ENCODE measurements around the gene PLXNB3.

The PLXNB3 gene

DNA sequence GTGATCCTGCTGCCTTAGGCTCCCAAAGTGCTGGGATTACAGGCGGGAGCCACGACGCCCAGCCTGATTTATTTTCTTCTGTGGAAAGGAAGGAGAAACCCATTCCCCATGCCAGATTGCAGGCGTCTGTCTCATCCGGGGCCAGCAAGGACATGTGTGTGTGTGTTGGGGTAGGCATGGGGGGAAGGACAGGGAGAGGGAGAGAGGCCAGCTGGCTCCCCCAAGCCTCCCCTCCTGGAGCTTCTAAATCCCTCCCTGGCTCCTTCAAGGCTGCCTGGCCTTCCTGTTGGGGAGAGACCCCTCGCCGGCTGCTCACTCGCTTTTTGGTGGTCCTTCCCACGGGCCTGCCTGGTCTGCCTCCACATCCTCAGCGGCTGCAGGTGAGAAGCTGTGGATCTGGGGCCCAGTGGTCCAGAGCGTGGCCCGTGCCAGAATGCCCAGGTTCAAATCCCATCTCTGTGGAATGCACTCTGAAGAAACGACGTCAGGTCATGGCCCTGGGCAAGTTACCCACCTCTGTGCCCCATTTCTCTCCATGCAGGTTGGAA lies 1.3 kb upstream of the PLXNB3 start:
- no peak for DNase-seq

- DNase-seq = no peak
These were observed 634 bp upstream of the PLXNB3 start for GRCh38 chrX:153763298-153763932.

DNA sequence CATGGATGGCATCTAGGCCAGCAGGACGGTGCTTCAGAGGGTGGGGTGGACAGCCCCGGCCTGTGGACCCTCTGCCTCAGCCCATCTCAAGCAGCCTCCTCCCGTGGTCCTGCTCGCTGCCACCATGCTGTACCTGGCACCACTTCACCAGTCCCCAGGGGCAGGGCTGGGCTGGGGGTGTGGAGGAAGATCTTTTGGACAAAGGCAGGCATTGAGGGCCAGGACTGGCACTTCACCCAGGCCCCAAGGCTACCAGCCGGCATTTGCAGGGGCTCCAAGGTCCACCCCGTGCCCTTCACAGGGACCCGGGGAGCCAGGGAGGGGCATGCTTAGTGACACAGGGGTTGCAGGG lies 713 bp downstream of the PLXNB3 start:
- no peak for DNase-seq

DNA sequence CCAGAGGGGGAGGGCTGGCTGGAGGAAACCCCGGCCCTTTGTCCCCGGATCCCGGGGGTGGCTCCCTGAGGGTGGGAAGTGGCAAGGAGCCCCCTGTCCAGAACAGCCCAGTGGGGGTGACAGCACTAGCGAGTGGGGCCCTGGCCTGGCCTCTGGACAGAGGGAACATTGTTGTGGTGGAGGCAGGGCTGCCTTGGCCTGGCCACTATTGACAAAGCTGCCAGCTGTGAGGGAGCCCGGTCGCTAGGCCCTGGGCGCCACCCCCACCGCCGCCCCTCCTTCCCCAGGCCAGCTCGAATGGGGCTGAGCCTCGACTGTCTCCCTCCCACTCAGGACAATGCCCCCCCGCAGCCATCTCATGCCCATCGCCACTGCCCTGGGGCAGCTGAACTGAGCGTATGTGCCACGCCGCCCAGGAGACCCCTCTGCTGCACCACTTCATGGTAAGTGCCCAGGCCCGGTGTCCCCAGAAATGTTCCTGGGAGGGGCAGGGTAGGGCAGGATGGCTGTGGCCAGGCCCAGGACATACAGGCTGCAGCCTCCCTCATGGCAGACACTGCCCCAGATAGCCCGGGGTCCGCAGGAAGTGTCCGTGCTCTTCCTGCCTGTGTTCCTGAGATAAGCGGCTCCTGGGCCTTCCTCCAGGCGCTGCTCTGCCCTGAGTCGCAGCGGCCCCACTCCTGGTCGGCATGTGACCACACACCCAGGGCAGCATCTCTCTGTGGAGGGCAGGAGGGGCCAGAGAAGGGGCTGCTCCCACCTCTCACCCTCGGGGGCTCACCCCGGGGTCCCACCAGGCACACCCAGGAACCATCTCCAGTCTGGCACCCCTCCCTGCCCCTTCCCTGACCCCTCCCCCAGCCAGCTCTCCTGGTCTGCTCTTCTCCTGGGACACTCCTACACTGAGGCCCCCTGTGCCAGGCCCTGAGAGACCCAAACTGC lies 1.4 kb downstream of the PLXNB3 start:
- no peak for DNase-seq

DNA sequence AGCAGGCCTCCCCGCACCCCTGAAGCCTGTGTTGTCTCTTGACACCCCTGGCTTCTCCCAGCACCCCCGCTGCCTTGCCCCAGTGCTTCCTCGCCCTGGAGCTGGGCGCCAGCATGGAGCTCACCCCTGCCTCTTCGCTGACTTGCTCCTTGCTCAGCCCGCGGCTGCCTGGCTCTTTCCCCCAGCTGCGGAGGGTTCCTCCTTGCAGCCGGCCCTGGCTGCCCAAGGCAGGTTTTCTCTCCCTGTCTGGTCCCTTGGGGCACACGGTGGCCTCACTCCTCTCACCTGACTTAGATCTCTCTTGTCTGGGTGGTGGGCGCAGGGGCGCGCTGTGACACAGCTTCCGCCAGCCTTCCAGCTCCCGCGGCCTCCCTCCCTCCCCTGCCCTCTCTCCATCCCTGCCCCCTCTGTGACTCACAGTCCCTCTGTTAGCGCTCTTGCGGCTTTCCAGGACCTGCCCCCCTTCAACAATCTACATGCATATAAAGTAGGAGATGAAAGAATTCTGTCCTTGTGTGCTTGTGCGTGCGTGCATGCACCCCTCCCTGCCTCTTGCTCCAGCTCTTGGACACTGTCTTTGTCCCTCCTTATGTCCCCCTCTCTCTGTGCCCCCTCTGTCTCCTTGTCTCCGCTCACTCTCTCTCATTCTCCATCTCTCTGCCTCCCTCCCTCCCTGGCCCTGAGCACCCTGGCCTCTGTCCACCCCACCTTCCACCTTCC lies 2.2 kb downstream of the PLXNB3 start:
- DNase-seq = peak; percentile 32 to 36

DNA sequence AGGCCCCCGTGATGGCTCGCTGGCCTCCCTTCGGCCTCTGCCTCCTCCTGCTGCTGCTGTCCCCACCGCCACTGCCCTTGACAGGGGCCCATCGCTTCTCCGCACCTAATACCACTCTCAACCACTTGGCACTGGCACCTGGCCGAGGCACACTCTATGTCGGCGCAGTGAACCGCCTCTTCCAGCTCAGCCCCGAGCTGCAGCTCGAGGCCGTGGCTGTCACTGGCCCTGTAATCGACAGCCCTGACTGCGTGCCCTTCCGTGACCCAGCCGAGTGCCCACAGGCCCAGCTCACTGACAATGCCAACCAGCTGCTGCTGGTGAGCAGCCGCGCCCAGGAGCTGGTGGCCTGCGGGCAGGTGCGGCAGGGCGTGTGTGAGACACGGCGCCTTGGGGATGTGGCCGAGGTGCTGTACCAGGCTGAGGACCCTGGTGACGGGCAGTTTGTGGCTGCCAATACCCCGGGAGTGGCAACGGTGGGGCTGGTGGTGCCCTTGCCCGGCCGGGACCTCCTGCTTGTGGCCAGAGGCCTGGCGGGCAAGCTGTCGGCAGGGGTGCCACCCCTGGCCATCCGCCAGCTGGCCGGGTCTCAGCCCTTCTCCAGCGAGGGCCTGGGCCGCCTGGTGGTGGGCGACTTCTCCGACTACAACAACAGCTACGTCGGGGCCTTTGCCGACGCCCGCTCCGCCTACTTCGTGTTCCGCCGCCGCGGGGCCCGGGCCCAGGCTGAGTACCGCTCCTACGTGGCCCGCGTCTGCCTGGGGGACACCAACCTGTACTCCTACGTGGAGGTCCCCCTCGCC lies 3.0 kb downstream of the PLXNB3 start:
- DNase-seq = no peak

GRCh38 chrX:153767674-153768055 lies 3.6 kb downstream of the PLXNB3 start:
- DNase-seq = no peak

GRCh38 chrX:153768311-153769157 lies 4.5 kb downstream of the PLXNB3 start:
- no peak for DNase-seq

- no peak for DNase-seq
These were observed 5.3 kb downstream of the PLXNB3 start for GRCh38 chrX:153769158-153769864.

- no peak for DNase-seq
These were observed 6.0 kb downstream of the PLXNB3 start for GRCh38 chrX:153769865-153770600.

DNA sequence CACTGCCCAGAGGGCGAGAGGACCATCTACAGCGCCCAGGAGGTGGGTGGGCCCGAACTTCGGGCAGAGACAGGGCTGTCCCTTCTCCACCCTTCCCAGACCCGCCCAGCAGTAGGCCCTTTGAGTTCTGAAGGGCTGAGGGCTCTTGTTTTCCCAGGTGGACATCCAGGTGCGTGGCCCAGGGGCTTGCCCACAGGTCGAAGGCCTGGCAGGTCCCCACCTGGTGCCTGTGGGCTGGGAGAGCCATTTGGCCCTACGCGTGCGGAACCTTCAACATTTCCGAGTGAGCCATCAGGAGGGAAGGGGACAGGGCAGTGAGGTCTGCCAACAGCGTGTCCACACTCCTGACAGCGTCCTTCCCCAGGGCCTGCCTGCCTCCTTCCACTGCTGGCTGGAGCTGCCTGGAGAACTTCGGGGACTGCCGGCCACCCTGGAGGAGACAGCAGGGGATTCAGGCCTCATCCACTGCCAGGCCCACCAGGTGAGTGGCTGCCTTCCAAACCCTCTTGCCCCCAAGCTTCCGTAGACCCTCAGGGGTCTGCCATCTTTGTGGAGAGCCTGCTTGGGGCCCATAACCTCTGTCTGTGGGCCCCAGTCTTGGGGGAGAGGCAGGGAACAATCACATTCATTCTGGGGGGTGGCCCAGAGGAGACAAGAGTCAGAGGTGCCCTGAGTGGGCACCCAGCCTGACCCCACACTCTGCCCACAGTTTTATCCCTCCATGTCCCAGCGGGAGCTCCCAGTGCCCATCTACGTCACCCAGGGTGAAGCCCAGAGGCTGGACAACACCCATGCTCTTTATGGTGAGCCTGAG lies 6.8 kb downstream of the PLXNB3 start:
- DNase-seq = no peak

- no peak for DNase-seq
These were observed 7.6 kb downstream of the PLXNB3 start for GRCh38 chrX:153771415-153772315.

DNA sequence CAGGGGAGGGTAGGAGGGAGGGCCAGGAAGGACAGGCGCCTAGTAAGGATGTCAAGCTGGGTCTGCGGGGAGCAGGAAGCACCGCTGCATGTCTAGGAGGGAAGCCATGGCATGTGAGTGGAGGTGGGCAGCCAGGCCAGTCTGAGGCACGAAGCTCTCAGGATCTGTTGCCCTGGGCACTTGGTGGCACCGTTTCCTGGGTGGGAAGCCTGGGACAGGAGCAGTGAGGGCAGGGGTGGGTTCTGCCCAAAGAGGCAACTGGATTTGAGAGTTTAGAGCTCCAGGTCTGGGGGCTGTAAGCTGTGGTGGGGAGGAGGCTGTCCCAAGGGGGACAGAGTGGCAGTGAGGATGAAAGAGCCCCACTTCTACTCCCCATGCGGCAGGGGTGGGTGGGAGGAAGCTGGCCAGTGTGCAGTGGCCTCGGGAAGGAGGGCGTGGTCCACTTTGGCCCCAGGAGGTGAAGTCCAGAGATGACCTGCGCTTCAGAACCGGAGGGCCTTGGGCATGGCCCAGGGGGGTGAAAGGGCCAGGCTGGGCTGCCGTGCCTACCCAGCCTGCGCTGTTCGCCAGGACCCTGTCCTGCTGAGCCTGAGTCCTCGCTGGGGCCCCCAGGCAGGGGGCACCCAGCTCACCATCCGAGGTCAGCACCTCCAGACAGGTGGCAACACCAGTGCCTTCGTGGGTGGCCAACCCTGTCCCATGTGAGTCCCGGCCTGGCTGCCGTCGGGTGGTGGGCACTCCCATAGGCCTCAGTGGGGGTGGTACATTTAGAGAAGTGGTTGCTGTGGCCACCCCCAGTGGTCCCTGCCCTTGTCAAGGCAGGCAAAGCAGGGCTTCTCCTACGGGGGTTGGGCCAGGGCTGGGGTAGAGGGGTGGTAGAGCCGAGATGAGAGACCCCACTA lies 8.5 kb downstream of the PLXNB3 start:
- no peak for DNase-seq

DNA sequence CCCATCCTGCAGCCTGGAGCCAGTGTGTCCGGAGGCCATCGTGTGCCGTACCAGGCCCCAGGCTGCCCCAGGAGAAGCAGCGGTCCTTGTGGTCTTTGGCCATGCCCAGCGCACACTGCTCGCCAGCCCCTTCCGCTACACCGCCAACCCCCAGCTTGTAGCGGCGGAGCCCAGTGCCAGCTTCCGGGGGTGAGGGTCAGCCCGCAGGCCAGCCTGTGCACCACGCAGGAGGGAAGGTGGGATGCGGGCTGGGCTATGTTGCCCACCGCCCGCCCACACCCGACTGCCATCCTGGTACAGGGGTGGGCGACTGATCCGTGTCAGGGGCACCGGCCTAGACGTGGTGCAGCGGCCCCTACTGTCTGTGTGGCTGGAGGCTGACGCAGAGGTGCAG lies 9.2 kb downstream of the PLXNB3 start:
- DNase-seq = no peak

DNA sequence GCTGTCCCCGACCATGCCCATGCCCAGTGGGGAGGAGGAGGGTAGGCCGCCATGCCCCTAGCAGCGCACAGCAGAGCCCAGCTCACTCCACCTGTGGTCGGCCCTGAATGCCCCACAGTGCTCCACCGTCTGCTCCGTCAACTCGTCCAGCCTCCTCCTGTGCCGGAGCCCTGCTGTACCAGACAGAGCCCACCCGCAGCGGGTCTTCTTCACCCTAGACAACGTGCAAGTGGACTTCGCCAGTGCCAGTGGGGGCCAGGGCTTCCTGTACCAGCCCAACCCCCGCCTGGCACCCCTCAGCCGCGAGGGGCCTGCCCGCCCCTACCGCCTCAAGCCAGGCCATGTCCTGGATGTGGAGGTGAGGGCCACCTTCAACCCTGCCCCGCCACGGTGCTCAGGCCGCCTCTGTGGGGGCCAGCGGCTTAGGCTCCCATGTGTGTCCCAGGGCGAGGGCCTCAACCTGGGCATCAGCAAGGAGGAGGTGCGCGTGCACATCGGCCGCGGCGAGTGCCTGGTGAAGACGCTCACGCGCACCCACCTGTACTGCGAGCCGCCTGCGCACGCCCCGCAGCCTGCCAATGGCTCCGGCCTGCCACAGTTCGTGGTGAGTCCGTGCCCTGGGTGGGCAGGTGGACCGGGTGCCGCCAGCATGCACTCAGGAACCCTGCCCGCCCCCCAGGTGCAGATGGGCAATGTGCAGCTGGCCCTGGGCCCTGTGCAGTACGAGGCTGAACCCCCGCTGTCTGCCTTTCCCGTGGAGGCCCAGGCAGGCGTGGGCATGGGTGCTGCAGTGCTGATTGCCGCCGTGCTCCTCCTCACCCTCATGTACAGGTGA lies 9.9 kb downstream of the PLXNB3 start:
- no peak for DNase-seq
